ENCODE measurements around the gene STAMBP. TPM values are rescaled to one million over a fixed set of nuclear protein-coding genes. Genes with fewer than 3 reads are reported as not detected.
A peak's percentile ranks its signal among the peaks of the same experiment; 100 is the strongest.

The STAMBP gene
- polyA plus RNA-seq, 3 donors = 26.0 to 40.8 (median 40.7) TPM

DNA sequence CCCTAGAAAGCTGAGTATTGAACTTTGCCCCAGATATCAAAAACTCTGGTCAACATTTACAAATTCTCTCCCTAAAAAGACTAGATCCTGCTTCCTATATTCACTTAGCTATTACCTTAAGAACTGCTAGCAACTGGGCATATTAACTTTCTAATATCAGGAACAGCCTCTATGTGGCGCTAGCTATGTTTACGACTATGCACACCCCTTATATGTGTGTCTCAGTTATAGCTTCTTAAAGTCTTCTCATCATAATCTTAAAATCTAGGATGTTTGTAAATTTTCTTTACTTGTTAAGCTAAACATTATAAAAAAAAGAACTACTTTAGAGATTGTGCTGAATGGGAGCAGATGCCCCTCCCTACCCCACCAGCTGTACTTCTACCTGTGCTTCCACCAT lies 1.7 kb upstream of the STAMBP start:
- peaks cover 24% of the 10 kb centered on the region for H3K79me2 ChIP-seq (ENCODE audit: insufficient read depth, low read length)
- Mint-ChIP-seq H3K27me3 (ENCODE audit: low read depth in 3 of 3) (peaks cover 0 to 3% (median 2%) of the 10 kb centered on the region in 3 donors), H3K27ac (no peak overlapping the region), H3K9me3 (no peaks in the 10 kb centered on the region), H3K4me1 (peaks cover 20% of the 10 kb centered on the region), H3K36me3 (peaks cover 9 to 12% of the 10 kb centered on the region in 2 donors), H3K4me3 (no peak overlapping the region)
- no peak overlapping the region for H3K27ac ChIP-seq (ENCODE audit: low read depth in 1 of 2, low read length in 2 of 2)
- H3K9ac ChIP-seq (ENCODE audit: insufficient read depth, low read length, poor library complexity, severe bottlenecking) = no peak overlapping the region
- peak; percentile 11 to 44 (median 24) for DNase-seq
- intact Hi-C loops (cut with micrococcal nuclease) = loop anchor here in 1 of 2 donors (10.0 kb wide), 4 partner anchors 158 to 568 kb away; partner anchors contain the start of genes BOLA3 and TET3
- no peaks in the 10 kb centered on the region for H3K27me3 ChIP-seq (ENCODE audit: control insufficient read depth in 2 of 2, insufficient read depth in 2 of 2, low read length in 2 of 2)
- peaks cover 14 to 26% of the 10 kb centered on the region in 2 donors for H3K4me1 ChIP-seq (ENCODE audit: control insufficient read depth in 1 of 2, insufficient read depth in 2 of 2, low read length in 2 of 2)
- H2AFZ ChIP-seq (ENCODE audit: insufficient read depth, low read depth, low read length, poor library complexity, severe bottlenecking) = no peak overlapping the region
- H3K9me3 ChIP-seq (replicated peaks in 1 of 2; ENCODE audit: control insufficient read depth in 1 of 2, insufficient read depth in 1 of 2, low read length in 2 of 2) = no peaks in the 10 kb centered on the region
- no peak overlapping the region for H3K4me2 ChIP-seq (replicated peaks; ENCODE audit: extremely low read depth, low read length, poor library complexity, severe bottlenecking)
- no CpG with 5 or more reads among the region's 2 CpGs for WGBS (ENCODE audit: insufficient coverage)
- H3K4me3 ChIP-seq (replicated peaks in 1 of 3; ENCODE audit: low read depth in 2 of 3, low read length in 3 of 3) = no peak overlapping the region
- no peaks in the 10 kb centered on the region for H4K20me1 ChIP-seq (ENCODE audit: insufficient read depth, low read length)
- TF ChIP-seq, protein P1, sequence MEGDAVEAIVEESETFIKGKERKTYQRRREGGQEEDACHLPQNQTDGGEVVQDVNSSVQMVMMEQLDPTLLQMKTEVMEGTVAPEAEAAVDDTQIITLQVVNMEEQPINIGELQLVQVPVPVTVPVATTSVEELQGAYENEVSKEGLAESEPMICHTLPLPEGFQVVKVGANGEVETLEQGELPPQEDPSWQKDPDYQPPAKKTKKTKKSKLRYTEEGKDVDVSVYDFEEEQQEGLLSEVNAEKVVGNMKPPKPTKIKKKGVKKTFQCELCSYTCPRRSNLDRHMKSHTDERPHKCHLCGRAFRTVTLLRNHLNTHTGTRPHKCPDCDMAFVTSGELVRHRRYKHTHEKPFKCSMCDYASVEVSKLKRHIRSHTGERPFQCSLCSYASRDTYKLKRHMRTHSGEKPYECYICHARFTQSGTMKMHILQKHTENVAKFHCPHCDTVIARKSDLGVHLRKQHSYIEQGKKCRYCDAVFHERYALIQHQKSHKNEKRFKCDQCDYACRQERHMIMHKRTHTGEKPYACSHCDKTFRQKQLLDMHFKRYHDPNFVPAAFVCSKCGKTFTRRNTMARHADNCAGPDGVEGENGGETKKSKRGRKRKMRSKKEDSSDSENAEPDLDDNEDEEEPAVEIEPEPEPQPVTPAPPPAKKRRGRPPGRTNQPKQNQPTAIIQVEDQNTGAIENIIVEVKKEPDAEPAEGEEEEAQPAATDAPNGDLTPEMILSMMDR (IDR thresholded peaks at IDR 0.05) = peak; percentile 60
- peaks cover 0 to 13% of the 10 kb centered on the region in 2 donors for H3K36me3 ChIP-seq (replicated peaks in 1 of 2; ENCODE audit: control insufficient read depth in 1 of 2, insufficient read depth in 2 of 2, low read length in 2 of 2)

GRCh38 chr2:73827660-73828388 lies 937 bp upstream of the STAMBP start:
- Histone ChIP-seq H3K27ac (ENCODE audit: low read depth in 1 of 2, low read length in 2 of 2) (peak overlapping the region in 1 of 2 donors; percentile 94), H3K79me2 (ENCODE audit: insufficient read depth, low read length) (peaks cover 30% of the 10 kb centered on the region), H3K9ac (ENCODE audit: insufficient read depth, low read length, poor library complexity, severe bottlenecking) (no peak overlapping the region), H3K36me3 (replicated peaks in 1 of 2; ENCODE audit: control insufficient read depth in 1 of 2, insufficient read depth in 2 of 2, low read length in 2 of 2) (peaks cover 5 to 21% of the 10 kb centered on the region in 2 donors), H3K4me1 (ENCODE audit: control insufficient read depth in 1 of 2, insufficient read depth in 2 of 2, low read length in 2 of 2) (peaks cover 14 to 26% of the 10 kb centered on the region in 2 donors), H2AFZ (ENCODE audit: insufficient read depth, low read depth, low read length, poor library complexity, severe bottlenecking) (peak overlapping the region; percentile 88), H3K9me3 (replicated peaks in 1 of 2; ENCODE audit: control insufficient read depth in 1 of 2, insufficient read depth in 1 of 2, low read length in 2 of 2) (no peaks in the 10 kb centered on the region), H3K4me2 (replicated peaks; ENCODE audit: extremely low read depth, low read length, poor library complexity, severe bottlenecking) (peak overlapping the region; percentile 93), H3K4me3 (replicated peaks in 1 of 3; ENCODE audit: low read depth in 2 of 3, low read length in 3 of 3) (peak overlapping the region in 2 of 3 experiments; percentile 69 to 83), H3K27me3 (ENCODE audit: control insufficient read depth in 2 of 2, insufficient read depth in 2 of 2, low read length in 2 of 2) (no peaks in the 10 kb centered on the region), H4K20me1 (ENCODE audit: insufficient read depth, low read length) (no peaks in the 10 kb centered on the region)
- intact Hi-C loops (cut with micrococcal nuclease) = loop anchor here in 1 of 2 donors (10.0 kb wide), 4 partner anchors 157 to 567 kb away; partner anchors contain the start of genes BOLA3 and TET3
- Mint-ChIP-seq H3K9me3 (peaks cover 0 to 4% (median 0%) of the 10 kb centered on the region in 7 donors), H3K36me3 (peaks cover 16 to 20% of the 10 kb centered on the region in 2 donors), H3K27ac (peak overlapping the region in 5 of 7 donors; percentile 71 to 99 (median 96)), H3K27me3 (ENCODE audit: low read depth in 3 of 3) (peaks cover 0 to 3% (median 2%) of the 10 kb centered on the region in 3 donors), H3K4me1 (peaks cover 25% of the 10 kb centered on the region), H3K4me3 (peak overlapping the region in 1 of 2 donors; percentile 96)
- TF ChIP-seq, protein P1 (IDR thresholded peaks at IDR 0.05) = no peak
- DNase-seq = no peak
- WGBS (ENCODE audit: insufficient coverage) = 78% methylated on average over 6 of the region's 9 CpGs
